ENCODE data around the gene ROR1.

Gene ROR1

GRCh38 chr1:63773815-63774616, at the start of gene ROR1:
TSS of gene ROR1 (plus strand) at chr1:63774017.
- in situ Hi-C loops (cut with MboI; ENCODE audit: low sequenced_read_pairs), result no loop called here

- in situ Hi-C loops (cut with MboI; ENCODE audit: low sequenced_read_pairs), result no loop called here
These were observed 49.4 kb upstream of the ROR1 start for GRCh38 chr1:63724375-63724899.

DNA sequence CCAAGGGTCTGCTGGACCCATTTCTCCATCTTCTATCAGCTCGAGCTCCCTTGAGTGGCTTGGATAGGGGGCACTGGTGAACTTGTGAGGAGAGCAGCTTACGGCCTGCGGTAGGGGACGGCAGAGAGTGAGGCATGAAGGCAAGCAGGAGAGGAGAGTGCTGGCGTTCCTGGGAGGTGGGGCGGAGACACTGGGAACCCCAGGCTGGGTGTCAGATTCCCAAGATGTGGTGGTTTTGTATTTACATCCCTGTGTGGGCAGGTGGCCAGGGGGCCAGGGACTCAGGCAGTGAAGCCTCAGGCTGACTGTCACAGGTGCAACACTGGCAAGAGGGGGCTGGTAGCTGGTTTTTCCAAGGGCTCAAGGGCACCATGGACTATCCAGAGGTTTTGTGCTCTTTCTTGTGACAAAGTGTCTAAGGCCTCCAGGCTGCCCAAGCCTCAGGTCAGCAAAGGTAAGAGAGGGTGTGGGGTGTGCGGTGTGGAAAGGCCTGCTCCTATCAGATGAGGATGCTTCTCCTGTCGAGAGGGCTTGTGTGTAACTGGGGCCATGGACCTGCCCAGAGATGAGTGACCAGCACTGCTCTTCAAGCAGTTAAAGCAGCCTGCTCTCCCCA, 45.1 kb upstream of the ROR1 start:
- in situ Hi-C loops (cut with MboI; ENCODE audit: low sequenced_read_pairs), result no loop called here

DNA sequence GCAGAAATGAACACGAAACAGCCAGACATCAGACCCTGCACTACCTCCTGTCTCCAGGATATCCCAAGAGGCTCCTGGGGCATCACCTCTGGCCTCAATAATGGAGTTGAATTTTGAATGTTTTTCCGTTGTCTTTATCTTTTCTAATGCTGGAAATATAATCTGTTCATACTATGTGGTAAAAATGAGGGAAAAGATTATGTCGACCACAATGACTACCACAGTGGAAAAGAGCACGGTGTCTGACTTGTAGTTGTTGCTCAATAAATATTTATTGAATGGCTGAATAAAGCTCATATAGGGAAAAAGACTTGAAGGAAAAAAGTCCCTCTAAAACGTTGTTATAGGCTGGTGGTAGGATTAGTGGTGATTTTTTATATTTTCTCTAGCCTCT, 44.6 kb upstream of the ROR1 start:
- in situ Hi-C loops (cut with MboI; ENCODE audit: low sequenced_read_pairs), result no loop called here

GRCh38 chr1:63730211-63730610, 43.6 kb upstream of the ROR1 start:
- in situ Hi-C loops (cut with MboI; ENCODE audit: low sequenced_read_pairs), result no loop called here

DNA sequence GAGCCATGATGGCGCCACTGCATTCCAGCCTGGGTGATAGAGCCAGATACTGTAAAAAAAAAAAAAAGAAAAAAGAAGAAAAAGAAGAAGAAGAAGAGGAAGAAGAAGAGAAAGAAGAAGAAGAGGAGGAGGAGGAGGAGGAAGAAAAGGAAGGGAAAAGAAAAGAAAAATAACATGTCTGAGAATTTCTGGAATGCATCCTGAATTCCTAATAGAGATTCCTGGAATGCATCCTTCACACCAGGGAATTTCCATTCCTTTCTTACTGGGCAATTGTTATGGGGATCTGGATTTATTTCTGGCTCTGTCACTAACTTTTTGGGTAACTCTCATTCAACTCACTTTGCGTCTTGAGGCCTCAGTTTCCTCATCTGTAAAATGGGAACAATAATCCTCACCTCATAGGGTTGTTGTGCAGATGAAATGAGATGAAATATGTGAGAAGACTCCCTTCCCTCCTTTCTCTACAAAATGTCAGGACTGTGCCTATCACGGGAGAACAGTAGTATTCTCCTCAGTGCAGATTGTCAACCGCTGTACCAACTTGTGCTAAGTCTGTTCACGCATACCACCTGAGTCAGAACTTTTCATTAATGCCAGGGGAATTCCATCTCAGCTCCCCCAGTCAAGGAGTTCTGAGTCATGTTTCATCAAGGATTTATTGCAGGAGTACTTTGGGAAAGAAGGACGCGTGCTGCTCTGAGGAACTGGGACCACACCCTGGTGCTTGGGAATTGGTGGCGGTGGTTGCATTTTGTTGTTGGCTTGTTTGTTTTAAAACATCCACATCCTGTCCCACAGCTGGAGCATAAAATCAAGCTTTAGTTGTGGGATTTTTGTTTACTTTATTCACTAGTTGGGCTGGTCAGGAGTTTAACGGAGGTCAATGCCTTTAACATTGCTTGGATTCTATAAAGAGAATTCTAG, 42.4 kb upstream of the ROR1 start:
- in situ Hi-C loops (cut with MboI; ENCODE audit: low sequenced_read_pairs), result no loop called here

DNA sequence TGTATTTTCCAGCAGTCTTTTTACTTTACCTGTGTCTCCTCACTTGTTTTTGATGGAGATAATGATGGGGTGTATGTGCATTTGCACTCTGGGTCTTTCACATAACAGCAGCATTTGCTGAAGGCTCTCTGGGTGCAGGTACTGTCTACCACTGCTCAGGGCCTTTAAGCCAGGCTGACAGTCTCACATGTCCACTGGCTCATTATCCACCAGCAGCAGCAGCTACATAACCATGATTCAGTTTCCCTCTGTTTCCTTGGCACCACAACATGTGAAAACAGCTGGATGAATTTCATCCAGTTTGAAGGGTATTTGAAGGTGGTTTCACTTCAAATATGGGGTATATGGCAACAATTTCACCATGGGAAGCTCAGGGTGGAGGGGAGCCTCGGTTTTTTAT, 41.2 kb upstream of the ROR1 start:
- in situ Hi-C loops (cut with MboI; ENCODE audit: low sequenced_read_pairs), result no loop called here

- in situ Hi-C loops (cut with MboI; ENCODE audit: low sequenced_read_pairs), result no loop called here
These were observed 35.0 kb upstream of the ROR1 start for GRCh38 chr1:63738772-63739171.

DNA sequence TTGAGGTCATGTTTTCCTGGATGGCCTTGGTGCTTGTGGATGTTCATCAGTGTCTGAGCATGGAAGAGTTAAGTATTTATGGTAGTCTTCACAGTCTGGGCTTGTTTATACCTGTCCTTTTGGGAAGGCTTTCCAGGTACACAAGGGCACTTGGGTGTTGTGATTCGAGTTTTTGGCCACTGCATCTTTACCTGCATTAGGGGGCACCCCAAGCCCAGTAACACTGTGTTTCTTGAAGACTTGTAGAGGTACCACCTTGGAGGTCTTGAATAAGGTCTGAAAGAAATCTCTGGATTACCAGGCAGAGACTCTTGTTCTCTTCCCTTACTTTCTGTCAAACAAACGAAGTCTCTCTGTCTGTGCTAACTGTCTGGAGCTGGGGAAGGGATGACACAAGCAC, 34.4 kb upstream of the ROR1 start:
- in situ Hi-C loops (cut with MboI; ENCODE audit: low sequenced_read_pairs), result no loop called here

GRCh38 chr1:63740432-63740831, 33.4 kb upstream of the ROR1 start:
- in situ Hi-C loops (cut with MboI; ENCODE audit: low sequenced_read_pairs), result no loop called here

GRCh38 chr1:63742526-63742925, 31.3 kb upstream of the ROR1 start:
- in situ Hi-C loops (cut with MboI; ENCODE audit: low sequenced_read_pairs), result no loop called here

DNA sequence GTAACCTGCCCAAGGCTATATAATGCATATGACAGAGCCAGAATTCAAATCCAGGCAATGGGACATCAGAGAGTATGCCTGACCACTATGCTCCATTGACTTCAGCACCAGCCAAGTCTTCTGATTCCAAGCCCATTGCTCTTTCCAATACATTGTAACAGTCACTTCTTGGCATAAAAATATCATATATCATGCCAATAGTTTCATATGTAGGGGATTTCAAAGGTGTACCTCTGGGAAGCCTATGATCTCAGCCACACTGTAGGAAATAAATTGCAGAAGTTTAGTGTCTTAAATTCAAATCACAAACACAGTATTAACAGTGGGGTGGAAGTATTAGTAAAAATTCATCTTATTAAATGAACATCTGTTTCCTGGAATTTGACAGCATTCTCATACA, 30.0 kb upstream of the ROR1 start:
- in situ Hi-C loops (cut with MboI; ENCODE audit: low sequenced_read_pairs), result no loop called here

DNA sequence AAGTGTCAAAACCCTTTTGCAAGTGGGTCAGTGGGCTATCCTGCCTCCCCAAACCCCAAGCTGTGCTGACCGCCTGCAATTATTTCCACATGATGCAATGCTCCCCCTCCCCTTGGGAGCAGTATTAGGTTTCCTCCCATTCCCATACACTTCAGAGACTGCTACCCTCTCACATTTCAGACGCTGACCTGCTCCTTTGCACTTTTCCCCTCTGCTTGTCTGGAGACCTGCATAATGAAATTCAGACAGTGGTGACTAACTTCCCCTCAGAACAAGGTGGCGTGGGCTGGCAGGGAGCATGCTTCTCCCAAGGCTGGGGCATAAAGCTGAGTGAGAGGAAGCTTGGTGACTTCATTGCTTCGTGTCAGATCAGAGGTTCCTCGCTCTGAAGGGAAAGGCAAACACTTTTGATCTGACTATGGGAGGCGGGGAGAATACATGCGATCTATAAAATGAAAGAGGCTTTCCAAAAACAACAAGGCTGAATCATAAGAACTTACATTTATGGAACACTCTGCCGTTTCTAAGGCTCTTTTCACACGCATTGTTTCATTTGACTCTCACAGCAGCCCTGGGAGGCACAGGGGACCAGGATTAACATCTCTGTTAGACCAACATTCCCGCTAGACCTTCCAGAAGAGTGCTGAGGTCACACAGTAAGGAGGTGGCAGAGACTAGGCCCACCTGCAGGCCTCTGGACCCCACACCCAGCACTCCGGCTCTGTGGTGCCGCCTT, 27.5 kb upstream of the ROR1 start:
- in situ Hi-C loops (cut with MboI; ENCODE audit: low sequenced_read_pairs), result no loop called here

- in situ Hi-C loops (cut with MboI; ENCODE audit: low sequenced_read_pairs), result no loop called here
These were observed 26.4 kb upstream of the ROR1 start for GRCh38 chr1:63747445-63747844.

GRCh38 chr1:63748046-63748580, 25.7 kb upstream of the ROR1 start:
- in situ Hi-C loops (cut with MboI; ENCODE audit: low sequenced_read_pairs), result no loop called here

GRCh38 chr1:63748641-63749040, 25.2 kb upstream of the ROR1 start:
- in situ Hi-C loops (cut with MboI; ENCODE audit: low sequenced_read_pairs), result no loop called here

DNA sequence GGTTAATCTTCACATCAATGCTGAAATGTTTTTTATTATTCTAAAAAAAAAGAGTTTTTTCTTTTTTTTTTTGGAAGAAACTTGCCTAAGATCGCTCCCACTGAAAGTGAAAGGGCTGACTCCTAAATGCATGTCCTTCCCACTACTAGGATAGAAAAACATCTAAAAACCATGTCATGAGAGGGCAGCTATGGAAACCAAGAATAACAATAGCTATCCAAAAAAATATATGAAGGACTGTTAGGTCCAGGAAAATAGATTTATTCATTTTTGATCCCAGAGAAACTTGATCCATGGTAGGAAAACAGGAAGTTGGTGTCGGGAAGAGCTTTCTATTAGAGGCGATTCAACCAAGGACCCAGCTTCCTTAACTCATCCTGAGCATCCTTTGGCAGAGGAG, 23.1 kb upstream of the ROR1 start:
- in situ Hi-C loops (cut with MboI; ENCODE audit: low sequenced_read_pairs), result no loop called here

- in situ Hi-C loops (cut with MboI; ENCODE audit: low sequenced_read_pairs), result no loop called here
These were observed 21.6 kb upstream of the ROR1 start for GRCh38 chr1:63752176-63752575.

GRCh38 chr1:63753591-63753990, 20.2 kb upstream of the ROR1 start:
- in situ Hi-C loops (cut with MboI; ENCODE audit: low sequenced_read_pairs), result no loop called here

DNA sequence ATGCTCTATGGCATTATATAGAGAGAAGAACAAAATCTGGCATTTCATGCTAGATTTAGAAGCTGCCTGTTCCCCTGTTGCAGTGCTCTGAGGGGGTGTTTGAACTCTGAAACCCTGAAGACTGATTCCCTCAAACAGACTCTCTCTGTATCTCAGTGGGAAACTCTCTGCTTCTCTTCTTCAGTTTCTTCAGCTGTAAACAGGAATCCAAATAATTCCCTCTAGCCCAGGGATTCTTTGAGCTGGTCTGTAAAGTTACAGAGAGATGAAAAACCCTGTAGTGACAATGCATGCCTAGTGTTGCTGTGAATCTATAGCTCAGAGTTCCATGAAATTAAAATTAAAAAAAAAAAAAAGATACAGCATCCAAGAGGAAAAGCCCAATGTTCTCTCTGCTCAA, 17.0 kb upstream of the ROR1 start:
- in situ Hi-C loops (cut with MboI; ENCODE audit: low sequenced_read_pairs), result no loop called here
